Anterior cingulate cortex (tissue), 58 donors: ENCODE data around the gene GSN.
A peak's percentile ranks its signal among the peaks of the same experiment; 100 is the strongest.

Experiments
- DNase-seq, 58 donors: peaks; one replicate each; lab custom pipeline; 2025; lab: John Stamatoyannopoulos, UW

GSN gene

DNA sequence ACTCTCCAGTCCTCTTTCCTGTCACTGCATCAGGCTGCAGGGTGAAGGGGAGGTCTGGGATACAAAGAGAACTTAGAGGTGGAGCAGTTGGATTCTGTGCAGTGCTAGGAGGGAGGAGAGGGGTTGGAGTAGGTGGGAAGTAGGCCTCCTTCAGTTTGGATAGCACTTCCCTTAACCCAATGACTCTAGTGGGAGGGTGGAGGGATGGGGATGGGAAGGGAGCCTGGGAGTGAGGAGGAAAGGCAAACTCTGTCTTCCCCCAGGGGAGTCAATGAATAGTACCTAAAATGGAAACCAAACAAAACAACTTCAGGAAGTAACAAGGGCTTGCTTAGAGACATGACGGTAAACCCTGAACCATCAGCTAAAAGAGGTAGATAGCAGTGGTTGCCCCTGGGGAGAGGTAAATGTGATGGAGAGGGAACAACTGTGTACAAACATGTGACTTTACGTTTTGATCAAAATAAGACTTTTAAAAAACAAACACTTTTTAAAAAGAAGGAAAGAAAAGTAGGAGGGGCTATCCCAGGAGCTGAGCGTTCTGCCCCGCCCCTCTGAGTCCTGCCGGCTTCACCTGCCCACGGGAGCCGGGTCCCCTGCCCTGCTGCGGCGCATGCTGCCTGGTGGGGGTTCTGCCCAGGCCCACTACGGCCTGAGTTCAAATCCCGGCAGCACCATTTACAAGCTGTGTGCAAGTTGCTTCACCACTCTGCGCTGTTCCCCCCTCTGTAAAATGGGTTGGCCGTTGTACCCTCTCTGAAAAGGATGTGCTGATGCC lies 30.9 kb downstream of the GSN start:
- DNase-seq: peak in 2 of 58 donors; percentile 9 to 34

DNA sequence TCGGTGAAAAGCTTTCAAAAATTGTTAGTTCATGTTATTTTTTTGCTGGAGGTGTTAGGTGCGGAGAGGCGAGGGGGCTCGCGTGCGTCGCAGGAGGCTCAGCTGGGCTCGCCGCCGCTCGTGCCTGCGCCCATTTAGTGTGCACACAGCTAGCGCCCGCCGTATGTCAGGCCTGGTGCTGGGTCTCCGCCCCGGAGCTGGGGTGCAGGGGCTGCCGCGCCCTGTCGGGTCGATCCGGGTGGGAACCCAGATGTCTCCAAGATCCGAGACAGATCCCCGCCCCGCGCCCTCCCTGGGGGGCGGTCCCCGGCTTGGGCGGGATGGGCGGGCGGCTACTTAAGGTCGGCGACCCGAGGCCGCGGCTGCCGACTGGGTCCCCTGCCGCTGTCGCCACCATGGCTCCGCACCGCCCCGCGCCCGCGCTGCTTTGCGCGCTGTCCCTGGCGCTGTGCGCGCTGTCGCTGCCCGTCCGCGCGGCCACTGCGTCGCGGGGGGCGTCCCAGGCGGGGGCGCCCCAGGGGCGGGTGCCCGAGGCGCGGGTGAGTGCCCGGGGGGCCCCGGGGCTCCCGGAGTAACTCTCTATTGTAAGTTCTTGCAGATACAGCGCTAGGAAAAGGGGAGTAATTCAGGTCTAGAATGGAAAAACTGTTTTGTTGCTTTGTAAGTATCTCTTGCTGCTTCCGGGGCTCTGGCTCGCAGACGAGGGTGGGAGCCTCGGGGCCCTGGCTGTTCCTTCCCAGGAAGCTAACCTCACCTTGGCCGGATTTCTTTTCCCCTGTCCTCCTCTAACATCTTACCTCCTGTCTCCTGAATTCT lies 31.7 kb downstream of the GSN start:
- DNase-seq: peak in 28 of 58 donors; percentile 18 to 63 (median 41)

DNA sequence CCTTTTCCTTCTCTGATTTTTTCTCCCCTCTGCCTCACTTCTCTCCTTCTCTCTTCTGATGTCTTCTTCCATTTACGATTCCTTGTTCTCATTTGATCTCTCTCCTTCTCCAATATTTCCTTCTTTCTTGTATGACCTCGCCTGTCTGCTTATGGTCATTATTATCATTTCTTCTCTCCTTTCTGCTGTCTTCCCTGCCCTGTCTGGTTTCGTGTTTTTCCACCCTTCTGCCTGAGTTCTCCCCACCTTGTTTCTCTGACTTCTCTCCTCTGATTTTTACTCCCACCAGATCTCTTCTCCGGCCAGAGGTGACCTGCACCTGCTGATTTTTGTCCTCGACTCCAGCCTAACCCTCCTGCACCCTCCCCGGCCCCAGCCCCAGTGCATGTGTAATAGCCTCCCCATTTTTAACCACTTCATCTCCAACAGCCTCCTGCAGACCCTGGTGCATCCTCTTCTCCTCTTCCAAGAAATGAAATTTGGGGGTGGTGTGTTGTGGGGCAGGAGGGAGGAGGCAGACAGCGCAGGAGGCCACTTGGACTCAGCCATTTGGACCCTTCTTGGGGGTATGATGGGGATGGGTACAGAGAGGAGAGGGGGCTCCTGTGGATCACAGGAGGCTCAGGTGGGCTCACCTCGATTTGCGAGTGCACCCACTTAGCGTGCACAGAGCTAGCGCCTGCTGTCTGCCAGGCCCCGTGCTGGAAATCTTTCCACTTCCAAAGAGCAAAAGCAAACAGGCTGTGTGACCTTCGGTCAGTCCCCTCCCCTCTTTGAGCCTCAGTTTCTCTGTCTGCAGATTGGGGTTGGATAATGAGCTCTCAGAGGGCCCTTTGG lies 32.5 kb downstream of the GSN start:
- no peak for DNase-seq

DNA sequence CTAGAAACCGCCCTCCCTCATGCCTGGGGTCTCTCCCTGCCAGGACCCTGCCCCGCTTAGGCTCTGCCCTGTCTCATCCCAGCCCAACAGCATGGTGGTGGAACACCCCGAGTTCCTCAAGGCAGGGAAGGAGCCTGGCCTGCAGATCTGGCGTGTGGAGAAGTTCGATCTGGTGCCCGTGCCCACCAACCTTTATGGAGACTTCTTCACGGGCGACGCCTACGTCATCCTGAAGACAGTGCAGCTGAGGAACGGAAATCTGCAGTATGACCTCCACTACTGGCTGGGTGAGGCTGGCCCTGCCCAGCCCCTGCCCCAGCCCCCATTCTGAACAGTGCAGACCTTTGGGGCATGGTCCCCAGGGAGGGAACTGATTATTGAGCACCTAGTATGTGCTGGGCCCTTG lies 33.9 kb downstream of the GSN start:
- no peak for DNase-seq

DNA sequence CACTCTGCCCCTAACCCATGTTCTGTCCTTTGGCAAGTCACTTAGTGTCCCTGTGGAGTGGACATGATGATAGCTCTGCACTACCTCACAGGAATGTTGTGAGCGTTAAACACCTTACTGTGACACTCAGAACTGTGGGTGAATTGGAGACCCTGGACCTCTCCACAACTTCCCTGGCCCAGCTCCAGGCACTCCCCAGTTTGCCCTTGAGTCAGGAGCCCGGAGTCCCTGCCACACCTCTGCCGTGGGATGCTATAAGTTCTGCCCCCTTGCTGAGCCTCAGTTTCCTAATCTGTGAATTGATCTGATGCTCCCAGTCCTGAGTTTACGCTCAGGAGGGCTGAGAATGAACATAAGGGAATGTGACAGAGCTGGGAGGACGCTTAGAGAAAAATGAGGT lies 34.4 kb downstream of the GSN start:
- no peak for DNase-seq

DNA sequence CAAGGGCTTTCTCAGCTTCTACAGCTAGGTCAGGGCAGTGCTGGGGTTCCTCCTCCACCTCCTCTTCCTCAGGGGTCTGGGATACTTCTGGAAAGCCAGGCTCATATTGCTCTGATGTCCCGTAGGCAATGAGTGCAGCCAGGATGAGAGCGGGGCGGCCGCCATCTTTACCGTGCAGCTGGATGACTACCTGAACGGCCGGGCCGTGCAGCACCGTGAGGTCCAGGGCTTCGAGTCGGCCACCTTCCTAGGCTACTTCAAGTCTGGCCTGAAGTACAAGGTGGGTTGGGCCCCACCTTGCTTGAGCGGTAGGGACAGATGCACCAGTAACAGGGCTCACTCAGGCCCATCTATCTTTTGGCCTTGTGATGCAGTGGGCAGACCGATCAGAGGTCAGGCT lies 34.8 kb downstream of the GSN start:
- DNase-seq: no peak

DNA sequence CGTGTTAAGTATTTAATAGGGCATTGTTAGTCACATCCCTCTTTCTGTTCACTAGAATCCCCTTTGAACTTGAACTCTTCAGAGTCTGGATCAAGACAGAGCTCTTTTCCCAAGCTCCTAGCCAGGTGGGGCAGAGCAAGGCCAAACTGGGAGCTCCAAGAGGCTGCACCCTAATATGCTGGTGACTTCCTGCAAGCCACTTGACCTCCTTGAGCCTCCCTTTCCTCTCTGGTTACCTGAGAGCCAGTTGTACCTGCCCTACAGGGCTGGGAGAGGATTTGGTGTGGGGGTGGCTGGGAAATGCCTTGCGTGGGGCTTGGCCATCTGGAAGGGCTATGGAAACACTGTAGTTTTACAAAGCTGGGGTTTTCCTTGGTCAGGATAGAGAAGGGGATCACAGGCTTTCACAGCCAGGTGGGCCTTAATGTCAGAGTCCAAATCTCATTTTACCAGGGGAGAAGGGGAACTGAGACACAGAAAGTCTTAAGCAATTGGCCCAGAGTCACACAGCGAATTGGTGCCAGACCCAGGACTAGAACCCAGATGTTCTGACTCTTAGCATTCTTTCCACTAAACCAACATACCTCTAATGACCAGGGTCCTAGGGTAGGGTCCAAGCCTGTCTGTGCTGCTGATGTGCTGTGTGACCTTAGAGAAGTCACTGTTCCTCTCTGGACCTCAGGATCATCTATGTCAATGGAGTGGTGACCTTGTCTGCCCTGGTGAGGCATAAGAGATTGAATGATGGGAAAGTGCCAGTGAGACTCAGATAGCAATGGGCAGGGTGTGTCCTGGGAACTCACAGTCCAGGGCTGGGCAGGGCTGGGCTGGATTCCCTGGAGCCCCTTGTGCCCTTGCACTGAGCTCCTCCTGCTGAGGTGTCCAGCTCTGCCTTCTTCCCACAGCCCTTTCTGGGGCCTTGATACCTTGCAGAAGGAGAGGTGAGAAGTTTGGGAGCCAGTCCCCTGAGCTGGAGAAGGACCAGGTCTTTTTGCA lies 35.8 kb downstream of the GSN start:
- DNase-seq: no peak

DNA sequence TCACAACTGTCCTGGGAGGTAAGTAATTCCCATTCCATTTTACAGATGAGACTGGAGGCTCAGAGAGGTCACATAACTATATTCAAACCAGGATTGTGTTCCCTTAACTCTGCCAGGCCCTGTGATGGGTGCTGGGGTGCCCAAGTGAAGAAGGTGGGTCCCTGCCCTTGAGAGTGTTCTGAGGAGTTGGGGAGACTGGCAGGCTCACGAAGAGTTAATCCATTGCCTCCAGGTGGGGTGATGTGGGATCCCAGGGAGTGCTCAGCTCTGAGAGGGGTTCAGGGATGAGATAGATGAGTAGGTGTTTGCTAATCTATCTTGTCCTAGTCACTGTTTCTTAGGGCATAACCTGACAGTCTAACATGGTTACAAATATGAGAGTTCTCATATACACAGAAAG lies 36.7 kb downstream of the GSN start:
- no peak for DNase-seq

DNA sequence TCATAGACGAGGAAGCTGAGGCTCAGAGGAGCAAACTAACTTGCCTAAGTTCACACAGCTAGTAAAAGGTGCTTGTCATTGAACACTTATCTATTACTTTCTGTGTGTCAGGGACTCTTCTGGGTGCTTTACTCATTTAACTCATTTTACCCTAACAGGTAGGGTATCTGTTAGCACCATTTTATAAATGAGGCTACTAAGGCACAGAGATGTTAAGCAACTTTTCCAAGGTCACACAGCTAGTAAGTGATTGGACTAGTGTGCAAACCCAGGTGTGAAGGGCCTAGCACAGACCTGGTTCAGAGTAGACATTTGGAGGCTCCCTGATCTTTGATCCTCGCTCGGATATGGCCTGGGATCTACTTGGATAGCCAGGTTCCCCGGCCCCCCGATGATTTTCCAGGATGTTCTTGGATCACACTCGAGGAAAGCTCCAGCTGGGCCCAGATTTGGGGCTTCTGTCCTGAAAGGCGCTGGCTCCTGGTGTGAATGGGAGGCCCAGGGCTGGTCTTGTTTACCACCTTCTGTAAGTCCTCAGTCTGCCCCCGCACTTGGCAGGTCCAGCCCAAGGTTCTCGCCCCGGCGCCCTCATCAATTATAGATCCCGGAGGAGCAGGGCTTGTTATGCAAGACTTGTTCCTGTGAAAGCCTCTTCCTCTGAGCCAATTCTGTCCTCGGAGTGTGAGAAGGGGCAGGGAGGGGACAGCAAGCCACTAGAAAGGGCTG lies 37.5 kb downstream of the GSN start:
- DNase-seq: peak in 22 of 58 donors; percentile 13 to 71 (median 46)

DNA sequence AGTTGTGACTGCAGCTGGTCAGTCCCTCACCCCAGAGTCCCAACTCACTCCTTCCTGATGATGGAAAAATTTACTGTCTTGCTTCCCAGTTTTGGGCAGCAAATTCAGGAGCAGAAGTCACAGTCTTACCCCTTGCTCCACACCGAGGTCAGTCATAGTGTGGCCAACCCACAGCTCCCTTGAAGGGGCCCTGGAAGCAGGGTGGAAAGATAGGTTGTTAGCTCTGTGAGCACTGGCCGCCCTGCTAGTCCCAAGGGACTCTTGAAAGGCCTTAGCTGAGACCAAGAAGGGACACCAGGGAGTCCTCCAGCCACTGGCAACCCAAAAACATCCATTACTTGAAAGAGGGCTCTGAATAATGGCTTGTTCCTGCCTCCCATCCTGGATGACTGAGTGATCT lies 40.0 kb downstream of the GSN start:
- no peak for DNase-seq

DNA sequence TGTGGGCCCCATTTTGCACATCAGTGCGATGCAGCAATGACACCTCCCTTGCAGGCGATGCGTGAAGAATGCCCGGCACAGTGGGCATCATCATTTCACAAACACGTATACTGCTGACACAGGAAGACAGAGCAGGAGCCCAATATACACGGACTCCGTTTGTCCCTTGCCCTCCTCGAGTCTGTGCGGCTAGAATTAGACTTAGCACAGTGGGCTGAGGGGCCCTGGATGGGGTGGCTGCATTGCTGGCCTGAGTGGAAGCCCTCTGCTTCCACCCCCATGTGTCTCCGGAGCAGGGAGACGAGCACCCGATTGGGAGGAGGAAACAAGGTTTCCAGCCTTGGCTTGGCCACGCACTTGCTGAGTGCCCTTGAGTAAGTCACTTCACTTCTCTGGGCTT lies 40.8 kb downstream of the GSN start:
- no peak for DNase-seq

DNA sequence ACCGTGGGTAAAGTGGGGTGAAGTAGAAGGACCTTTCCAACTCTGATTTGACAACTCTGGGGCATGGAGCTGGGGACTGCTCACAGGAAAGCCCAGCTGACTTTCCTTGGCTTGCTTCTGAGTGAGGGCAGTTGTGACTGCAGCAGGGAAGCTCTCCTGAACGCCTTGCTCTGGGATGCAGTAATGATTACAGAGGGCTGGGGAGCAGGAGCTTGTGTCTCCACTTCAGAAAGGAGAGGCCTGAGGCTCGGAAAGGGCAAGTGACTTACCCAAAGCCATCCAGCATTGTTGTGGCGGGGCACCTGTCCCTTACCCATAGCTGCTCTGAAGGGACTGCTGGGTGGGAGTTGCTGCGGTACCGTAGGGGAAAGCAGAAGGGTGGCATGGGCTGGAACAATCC lies 41.2 kb downstream of the GSN start:
- no peak for DNase-seq

DNA sequence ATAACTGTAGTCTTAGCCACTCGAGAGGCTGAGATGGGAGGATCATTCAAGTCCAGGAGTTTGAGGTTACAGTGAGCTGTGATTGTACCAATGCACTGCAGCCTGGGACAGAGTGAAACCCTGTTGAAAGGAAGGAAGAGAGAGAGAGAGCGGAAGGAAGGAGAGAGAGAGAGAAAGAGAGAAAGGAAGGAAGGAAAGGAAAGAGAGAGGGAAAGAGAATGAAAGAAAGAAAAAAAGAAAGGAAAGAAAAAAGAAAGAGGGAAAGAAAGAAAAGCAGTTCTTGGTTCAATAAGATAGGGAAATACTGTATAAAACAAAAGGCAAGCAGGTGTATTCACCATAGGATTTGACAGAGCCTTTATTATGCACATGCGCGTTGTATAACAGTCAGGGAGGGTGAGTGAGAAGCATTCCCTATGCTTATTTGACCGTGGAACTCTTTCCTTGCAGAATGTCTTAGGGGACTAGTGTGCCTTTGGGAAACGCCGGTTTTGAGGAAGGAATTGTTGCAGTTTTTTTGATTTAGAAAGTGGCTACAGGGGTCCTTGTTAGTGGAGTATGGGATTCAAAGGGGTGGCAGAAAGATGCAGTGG lies 42.0 kb downstream of the GSN start:
- DNase-seq: no peak

DNA sequence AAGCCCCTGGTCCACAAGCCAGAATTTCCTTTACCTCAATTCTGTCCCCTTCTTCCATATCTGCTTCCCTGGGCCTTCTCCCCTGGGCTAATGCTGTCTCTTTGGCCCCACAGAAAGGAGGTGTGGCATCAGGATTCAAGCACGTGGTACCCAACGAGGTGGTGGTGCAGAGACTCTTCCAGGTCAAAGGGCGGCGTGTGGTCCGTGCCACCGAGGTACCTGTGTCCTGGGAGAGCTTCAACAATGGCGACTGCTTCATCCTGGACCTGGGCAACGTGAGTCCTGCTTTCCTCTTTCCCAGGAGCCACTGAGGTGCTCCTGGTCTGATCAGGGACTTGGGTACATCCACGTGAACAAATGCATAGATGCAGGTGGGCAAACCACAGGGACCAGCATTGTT lies 42.6 kb downstream of the GSN start:
- DNase-seq: no peak

DNA sequence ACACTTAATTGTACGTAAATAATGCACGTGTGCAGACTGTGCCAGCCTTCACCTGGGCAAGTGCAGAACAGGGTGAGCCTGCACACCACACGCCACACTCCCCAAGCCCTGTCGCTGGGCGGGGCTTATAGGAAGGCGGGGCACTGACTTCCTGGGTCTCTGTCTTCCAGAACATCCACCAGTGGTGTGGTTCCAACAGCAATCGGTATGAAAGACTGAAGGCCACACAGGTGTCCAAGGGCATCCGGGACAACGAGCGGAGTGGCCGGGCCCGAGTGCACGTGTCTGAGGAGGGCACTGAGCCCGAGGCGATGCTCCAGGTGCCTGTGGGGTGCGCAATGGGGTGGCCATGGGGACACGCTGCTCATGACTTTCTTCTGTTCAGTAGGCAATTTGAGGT lies 44.2 kb downstream of the GSN start:
- DNase-seq: no peak

DNA sequence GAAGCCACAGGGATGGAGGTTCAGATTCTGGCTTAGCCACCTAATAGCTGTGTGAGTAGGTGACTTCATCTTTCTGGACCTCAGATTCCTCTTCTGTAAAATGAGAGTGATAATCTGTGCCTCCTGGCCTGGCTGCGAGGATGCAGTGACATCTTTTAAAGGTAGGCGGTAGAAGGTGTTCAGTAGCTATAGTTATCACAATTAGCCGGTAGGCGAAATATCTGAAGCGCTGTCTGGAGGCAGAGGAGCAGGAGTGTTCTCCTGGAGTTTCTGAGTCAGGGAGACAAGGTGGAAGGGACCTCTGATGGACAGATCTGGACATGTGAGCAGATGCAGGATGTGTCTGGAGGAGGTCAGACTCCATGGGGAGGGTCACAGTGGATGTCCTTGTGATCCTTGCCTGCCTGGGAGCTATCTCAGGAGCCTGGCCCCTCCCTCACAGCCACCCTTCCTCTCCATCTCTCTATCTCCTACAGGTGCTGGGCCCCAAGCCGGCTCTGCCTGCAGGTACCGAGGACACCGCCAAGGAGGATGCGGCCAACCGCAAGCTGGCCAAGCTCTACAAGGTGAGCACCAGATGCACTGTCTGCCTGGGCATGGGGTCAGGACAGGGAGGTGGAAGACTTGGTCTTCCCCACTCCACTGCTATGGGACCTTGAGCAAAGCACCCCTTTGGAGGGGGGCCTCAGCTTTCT lies 45.6 kb downstream of the GSN start:
- no peak for DNase-seq

DNA sequence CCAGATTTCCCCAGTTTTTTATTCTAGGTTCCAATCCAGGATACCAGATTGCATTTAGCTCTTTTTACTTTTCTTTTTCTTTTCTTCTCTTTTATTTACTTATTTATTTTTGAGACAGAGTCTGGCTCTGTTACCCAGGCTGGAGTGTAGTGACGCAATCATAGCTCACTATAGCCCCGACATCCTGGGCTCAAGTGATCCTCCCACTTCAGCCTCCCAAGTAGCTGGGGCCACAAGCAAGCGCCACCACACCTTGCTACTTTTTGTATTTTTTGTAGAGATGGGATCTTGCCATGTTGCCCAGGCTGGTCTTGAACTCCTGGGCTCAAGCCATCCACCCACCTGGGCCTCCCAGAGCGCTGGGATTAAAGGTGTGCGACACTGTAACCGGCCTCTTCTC lies 48.4 kb downstream of the GSN start:
- DNase-seq: no peak

DNA sequence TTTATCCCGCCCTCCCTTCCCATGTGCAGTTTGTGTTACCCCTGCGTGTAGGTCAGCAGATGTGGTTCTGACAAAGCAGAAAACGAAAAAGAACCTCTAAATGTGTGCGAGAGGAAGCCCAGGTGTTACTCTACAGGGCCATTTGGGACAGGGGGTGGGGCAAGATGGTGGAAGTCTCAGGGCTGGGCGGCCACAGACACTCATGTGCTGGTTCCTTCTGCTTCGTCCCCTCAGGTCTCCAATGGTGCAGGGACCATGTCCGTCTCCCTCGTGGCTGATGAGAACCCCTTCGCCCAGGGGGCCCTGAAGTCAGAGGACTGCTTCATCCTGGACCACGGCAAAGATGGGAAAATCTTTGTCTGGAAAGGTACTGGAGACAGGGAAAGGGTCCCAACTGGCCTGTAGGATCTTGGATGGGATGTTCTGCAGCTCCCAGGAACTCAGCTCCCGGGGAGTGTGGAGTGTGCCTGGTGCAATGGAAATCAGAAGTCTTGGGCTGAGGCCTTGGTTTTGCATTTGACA lies 49.0 kb downstream of the GSN start:
- no peak for DNase-seq
